Activated CD8-positive, alpha-beta memory T cell treated with anti-CD3 and anti-CD28 coated beads, Interleukin-2, amount 50 U/mL, for 24 hours (primary cell): ENCODE measurements around the gene NOP58.
"Not testable (repeated sequence)": the region's sequence is repeated elsewhere in the genome, so short reads cannot be mapped to it uniquely, and the experiment has no call there.

ENCODE experiments used
- DNase-seq: peaks from one replicate; pipeline ENCODE4 v3.0.0-alpha.2; 2020; ENCODE audit errors: extremely low read depth

The NOP58 gene, protein sequence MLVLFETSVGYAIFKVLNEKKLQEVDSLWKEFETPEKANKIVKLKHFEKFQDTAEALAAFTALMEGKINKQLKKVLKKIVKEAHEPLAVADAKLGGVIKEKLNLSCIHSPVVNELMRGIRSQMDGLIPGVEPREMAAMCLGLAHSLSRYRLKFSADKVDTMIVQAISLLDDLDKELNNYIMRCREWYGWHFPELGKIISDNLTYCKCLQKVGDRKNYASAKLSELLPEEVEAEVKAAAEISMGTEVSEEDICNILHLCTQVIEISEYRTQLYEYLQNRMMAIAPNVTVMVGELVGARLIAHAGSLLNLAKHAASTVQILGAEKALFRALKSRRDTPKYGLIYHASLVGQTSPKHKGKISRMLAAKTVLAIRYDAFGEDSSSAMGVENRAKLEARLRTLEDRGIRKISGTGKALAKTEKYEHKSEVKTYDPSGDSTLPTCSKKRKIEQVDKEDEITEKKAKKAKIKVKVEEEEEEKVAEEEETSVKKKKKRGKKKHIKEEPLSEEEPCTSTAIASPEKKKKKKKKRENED

DNA sequence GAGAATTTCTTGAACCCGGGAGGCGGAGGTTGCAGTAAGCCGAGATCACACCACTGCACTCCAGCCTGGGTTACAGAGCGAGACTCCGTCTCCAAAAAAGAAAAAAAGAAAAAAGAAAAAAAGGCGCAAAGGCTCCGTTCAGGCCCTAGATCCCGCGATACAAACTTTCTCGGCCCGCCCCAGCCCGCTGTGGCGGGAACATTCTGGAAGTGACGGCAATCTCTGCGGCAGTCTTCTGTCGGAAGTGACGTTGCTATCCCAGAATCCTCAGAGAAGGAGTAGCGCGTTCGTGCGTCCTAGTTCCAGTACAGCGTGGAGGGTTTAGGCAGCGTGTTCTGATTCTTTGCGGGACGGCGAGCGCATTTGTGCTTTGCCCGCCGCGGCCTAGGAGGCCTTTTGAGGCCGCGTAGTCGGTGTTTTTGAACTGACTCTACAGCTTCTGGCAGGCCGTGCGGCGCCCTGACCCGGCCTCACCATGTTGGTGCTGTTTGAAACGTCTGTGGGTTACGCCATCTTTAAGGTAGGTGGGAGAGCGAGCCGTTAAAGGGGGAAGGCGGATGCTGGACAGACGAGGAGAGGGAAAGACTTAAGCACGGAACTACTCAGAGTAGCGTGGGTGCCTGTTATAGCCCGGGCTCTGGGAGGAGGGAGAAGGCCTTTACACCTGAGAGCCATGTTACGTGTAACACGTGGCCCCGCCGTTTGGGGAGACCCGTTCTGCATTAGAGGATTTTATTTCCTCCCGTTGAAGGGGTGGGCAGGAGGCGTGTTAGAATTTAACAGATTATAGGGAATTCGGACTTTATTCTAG lies at the start of gene NOP58:
Gene NOP58, plus strand, starts transcription at position 297 of the 811 bp plus-strand sequence. Its CDS starts 179 bp downstream, at position 476.
- DNase-seq = peak; percentile 83

DNA sequence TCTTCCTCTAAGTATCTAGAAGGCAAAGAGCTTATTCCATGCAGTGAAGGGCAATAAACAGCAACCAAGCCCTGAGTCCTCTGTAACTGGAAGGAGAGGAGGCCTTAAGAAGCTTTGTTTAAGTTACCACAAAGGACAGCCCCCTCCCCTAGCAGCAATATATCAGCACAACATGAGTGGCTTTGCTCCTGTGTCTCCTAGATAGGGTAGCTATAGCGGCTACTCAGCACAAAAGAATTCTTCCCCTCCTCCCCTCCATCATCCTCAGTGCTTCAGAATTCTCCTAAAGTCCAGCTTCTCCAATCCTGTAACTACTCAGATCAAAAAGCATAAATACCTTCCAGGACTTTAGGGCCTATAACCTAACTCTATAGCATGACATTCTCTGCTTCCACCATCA lies 43.7 kb upstream of the NOP58 start:
- no peak for DNase-seq

GRCh38 chr2:202237787-202238233 lies 27.8 kb upstream of the NOP58 start:
- DNase-seq = no peak

DNA sequence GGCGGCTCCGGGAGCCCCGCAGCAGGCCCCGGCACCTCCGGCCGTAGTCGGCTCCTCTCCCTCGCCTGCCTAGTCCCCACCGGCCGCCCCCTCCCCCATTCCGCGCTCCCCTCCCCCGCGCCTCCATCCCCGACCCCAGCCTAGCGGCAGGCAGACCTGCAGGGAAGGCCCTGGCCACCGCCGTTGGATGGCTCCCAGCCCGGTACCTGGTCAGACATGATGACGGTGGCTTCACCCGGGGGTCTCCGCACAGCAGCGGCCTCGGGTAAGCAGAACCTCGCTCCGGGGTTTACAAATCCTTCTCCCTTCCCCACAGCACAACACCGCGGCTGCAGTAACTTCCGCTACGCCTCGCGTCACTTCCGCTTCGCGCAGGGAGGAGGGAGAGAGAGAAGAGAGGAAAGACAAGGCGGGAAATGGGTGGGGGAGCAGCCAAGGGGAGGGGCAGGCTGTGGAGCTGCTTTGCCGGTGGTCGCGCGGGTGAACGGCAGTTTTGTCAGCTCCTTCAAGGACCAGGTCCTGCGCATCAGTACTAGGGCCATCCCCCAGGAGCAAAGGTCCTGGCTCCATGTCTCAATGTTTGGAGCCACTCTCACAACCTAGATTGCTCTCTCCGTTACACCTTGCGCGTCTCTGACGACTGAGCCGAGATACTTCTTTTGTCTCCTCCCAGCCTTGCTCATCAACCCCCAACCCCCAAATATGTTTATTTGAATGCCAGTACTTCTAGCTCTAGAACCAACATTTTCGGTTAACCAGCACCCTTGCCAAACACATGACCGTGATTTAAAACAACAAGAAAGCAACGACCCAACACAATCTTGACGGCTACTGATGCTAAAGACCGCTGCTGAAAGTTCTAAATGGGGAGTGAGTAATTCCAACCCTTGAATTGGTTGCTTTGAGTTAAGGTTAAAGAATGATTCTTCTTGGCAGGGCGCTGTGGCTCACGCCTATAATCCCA lies 27.0 kb upstream of the NOP58 start, which contains the start of gene SUMO1:
Gene SUMO1, minus strand, starts transcription at position 364 of the 964 bp plus-strand sequence. Its CDS starts 146 bp downstream, at position 218.
- peak; percentile 83 for DNase-seq

- DNase-seq = not testable (repeated sequence)
Measured at GRCh38 chr2:202247710-202248109, 17.9 kb upstream of the NOP58 start.

DNA sequence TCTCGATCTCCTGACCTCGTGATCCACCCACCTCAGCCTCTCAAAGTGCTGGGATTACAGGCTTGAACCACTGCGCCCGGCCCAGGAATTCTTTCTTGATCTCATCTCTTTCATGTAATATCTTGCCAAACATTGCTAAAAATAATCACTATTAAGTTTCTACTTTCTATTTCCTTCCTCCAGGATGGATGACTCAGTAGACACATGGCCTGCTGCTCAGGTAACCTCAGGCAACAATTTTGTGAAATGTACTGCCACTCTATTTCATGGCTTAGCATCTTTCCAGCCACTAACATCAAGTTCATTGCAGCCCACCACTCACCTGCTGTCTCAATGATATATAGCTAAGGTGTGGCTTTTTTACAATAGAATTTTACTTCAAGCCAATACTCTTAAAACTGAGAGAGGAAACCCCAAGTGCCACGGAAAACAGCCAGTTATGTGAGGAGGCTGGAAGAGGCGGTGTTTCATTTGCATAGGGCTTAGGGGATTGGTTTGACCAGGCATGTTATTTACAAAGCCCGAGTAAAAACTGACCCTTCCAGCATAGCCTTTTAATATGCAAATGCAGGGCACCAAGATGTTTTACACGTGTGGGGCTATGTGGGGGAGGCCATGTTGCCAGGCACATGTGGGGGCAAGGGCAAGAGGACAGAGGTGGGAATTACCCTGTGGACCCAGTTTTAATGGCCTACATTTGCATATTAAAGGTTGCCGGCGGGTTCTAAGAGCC lies 15.9 kb upstream of the NOP58 start:
- DNase-seq = no peak

DNA sequence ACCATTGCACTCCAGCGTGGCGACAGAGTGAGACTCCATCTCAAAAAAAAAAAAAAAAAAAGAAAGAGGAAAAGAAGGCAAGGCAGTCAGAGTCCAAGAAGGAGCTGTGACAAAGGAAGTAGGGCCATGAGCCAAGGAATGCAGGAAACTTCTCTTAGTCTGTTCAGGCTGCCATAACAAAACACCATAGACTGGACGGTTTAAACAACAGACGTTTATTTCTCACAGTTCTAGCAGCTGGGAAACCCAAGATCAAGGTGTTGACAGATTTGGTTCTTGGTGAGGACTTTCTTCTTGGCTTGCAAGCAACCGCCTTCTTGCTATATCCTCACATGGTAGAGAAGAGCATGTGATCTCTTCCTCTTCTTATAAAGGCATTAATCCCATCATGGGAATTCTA lies 14.1 kb upstream of the NOP58 start:
- DNase-seq = no peak

GRCh38 chr2:202261531-202261930 lies 4.0 kb upstream of the NOP58 start:
- no peak for DNase-seq

- no peak for DNase-seq
Measured at GRCh38 chr2:202267495-202267894, 1.9 kb downstream of the NOP58 start.

GRCh38 chr2:202269585-202269984 lies 4.0 kb downstream of the NOP58 start:
- DNase-seq = no peak

DNA sequence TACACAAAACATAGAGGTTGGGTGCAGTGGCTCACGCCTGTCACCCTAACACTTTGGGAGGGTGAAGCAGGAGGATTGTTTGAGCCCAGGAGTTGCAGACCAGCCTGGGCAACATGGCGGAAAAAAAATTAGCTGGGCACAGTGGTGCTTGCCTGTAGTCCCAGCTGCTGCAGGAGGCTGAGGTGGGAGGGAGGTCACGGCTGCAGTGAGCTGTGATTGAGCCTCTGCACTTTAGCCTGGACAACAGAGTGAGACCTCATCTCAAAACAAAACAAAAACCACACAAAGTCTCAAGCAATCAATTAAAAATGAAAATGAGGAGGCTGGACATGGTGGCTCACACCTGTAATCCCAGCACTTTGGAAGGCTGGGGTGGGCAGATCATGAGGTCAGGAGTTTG lies 4.9 kb downstream of the NOP58 start:
- DNase-seq = no peak

DNA sequence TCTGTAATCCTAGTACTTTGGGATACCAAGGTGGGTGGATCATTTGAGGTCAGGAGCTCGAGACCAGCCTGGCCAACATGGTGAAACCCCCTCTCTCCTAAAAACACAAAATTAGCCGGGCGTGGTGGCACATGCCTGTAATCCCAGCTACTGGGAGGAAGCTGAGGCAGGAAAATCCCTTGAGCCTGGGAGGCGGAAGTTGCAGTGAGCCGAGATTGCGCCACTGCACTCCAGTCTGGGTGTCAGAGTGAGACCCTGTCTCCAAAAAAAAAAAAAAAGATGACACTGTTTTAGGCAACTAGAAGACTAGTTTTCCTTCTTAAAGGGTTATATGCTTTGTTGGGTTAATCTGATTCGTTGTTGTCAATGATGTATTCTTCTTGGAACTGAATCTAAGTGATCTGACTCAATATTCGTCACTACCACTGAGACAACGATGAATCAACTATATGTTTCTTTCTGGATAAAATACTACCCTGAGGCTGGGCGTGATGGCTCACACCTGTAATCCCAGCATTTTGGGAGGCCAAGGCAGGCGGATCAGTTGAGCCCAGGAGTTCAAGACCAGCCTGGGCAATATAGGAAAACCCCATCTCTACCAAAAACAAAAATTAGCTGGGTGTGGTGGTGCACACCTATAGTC lies 10.6 kb downstream of the NOP58 start:
- not testable (repeated sequence) for DNase-seq

- no peak for DNase-seq
Measured at GRCh38 chr2:202278036-202278760, 12.6 kb downstream of the NOP58 start.

GRCh38 chr2:202278944-202279343 lies 13.4 kb downstream of the NOP58 start:
- DNase-seq = no peak

DNA sequence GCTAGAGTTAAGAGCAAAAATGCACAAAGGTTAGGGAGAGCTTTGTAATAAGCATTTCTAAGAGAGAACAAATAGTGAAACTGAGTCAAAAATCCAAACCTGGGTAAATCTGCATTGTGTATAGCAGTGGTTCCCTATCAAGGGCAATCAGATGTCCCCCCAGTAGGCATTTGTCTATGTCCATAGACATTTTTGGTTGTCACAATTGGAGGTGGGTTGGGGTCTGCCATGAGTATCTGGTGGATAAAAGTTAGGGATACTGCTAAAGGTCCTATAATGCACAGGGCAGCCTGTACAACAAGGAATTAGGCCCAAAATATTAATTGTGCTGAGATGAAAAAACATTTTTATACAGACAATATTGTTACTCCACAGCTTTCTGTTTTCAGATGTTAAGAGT lies 21.0 kb downstream of the NOP58 start:
- DNase-seq = no peak

DNA sequence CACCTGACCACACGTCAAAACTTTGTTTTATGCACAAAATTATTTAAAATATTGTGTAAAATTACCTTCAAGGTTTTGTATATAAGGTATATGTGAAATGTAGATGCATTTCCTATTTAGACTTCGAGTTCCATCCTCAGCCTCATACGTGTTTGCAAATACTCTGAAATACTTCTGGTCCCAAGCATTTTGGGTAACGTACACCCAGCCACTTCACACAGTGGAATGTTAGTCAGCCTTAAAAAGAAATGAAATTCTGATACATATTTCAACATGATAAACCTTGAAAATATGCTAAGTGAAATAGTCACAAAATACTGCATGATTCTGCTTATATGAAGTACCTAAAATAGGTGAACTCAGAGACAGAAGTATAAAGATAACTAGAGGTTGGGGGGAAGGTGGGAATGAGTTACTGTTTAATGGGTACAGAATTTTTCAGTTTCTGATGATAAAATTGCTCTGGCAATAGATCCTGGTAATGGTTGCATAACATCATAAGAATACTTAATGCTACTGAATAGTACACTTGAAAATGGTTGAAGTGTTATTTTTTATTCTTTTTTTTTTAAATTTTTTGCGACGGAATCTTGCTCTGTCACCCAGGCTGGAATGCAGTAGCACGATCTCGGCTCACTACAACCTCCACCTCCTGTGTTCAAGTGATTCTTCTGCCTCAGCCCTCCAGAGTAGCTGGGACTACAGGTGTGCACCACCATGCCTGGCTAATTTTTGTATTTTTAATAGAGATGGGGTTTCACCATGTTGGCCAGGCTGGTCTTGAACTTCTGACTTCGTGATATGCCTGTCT lies 24.0 kb downstream of the NOP58 start:
- no peak for DNase-seq

DNA sequence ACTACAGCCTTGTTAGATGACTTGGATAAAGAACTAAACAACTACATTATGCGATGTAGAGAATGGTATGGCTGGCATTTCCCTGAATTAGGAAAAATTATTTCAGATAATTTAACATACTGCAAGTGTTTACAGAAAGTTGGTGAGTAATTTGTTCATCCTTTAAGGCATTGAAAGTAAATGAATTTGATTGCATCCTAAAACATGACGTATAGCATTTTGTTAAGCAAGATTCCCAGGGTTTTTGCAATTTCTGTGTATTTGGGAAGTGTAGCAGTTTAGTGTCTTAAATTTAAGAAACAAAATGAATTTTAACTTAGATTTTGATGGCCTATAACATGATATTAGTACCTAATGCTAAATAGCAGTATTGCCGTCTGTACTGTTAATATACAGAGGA lies 24.8 kb downstream of the NOP58 start:
- DNase-seq = no peak

DNA sequence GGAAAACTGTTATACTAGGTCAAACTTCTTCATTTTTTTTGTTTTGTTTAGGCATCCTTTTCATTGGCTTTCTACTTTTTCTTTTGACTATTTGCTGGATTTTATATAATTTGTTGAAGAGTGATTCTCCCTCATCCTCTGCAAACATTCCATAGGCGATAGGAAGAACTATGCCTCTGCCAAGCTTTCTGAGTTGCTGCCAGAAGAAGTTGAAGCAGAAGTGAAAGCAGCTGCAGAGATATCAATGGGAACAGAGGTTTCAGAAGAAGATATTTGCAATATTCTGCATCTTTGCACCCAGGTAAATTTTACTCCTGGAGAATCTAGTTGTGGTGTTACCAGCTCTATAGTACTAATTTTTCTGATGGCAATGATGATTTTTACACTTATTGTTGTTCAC lies 25.4 kb downstream of the NOP58 start:
- no peak for DNase-seq

- no peak for DNase-seq
Measured at GRCh38 chr2:202299712-202300111, 34.1 kb downstream of the NOP58 start.
